Measurements from ENCODE around the gene DCAF8.

Gene DCAF8

GRCh38 chr1:160216301-160216700 is 46.0 kb downstream of the DCAF8 start:
- Histone ChIP-seq H3K9me3 (ENCODE audit: low read length) (no peaks in the 10 kb centered on the region), H3K4me1 (ENCODE audit: insufficient read depth, low read length, severe bottlenecking) (no peaks in the 10 kb centered on the region), H3K4me3 (ENCODE audit: low read depth, low read length, poor library complexity, severe bottlenecking) (no peak overlapping the region), H3K27ac (ENCODE audit: low read depth, low read length, poor library complexity, severe bottlenecking) (no peak overlapping the region), H2AFZ (ENCODE audit: low read length) (no peak overlapping the region), H3K4me2 (ENCODE audit: low read length) (no peak overlapping the region), H3K36me3 (ENCODE audit: insufficient read depth, low read length) (peaks cover 98% of the 10 kb centered on the region), H3F3A (ENCODE audit: insufficient read depth, low read length) (no peaks in the 10 kb centered on the region), H3K27me3 (ENCODE audit: insufficient read depth, low read length) (no peaks in the 10 kb centered on the region), H4K20me1 (ENCODE audit: insufficient read depth, low read length) (no peaks in the 10 kb centered on the region), H3K9ac (ENCODE audit: low read length) (no peak overlapping the region), H3K79me2 (ENCODE audit: insufficient read depth, low read length) (no peaks in the 10 kb centered on the region), H3K9me2 (ENCODE audit: low read depth, low read length) (no peaks in the 10 kb centered on the region)
- no peak for TF ChIP-seq EZH2 (IDR thresholded peaks at IDR 0.05; ENCODE audit: borderline replicate concordance, low read length)
- TF ChIP-seq CTCF (IDR thresholded peaks at IDR 0.05; ENCODE audit: low read length), result no peak

GRCh38 chr1:160214481-160215140 is 47.7 kb downstream of the DCAF8 start:
- Histone ChIP-seq H3K79me2 (ENCODE audit: insufficient read depth, low read length) (no peaks in the 10 kb centered on the region), H3K27ac (ENCODE audit: low read depth, low read length, poor library complexity, severe bottlenecking) (no peak overlapping the region), H3K4me1 (ENCODE audit: insufficient read depth, low read length, severe bottlenecking) (no peaks in the 10 kb centered on the region), H4K20me1 (ENCODE audit: insufficient read depth, low read length) (no peaks in the 10 kb centered on the region), H3F3A (ENCODE audit: insufficient read depth, low read length) (no peaks in the 10 kb centered on the region), H3K4me3 (ENCODE audit: low read depth, low read length, poor library complexity, severe bottlenecking) (no peak overlapping the region), H3K4me2 (ENCODE audit: low read length) (no peak overlapping the region), H3K27me3 (ENCODE audit: insufficient read depth, low read length) (no peaks in the 10 kb centered on the region), H3K9me2 (ENCODE audit: low read depth, low read length) (no peaks in the 10 kb centered on the region), H3K9me3 (ENCODE audit: low read length) (no peaks in the 10 kb centered on the region), H2AFZ (ENCODE audit: low read length) (no peak overlapping the region), H3K36me3 (ENCODE audit: insufficient read depth, low read length) (peaks cover 97% of the 10 kb centered on the region), H3K9ac (ENCODE audit: low read length) (no peak overlapping the region)
- TF ChIP-seq CTCF (IDR thresholded peaks at IDR 0.05; ENCODE audit: low read length), result no peak
- TF ChIP-seq EZH2 (IDR thresholded peaks at IDR 0.05; ENCODE audit: borderline replicate concordance, low read length), result no peak

- H2AFZ ChIP-seq (ENCODE audit: low read length), result no peak overlapping the region
- H3K4me1 ChIP-seq (ENCODE audit: insufficient read depth, low read length, severe bottlenecking), result peaks cover 7% of the 10 kb centered on the region
- H3K4me3 ChIP-seq (ENCODE audit: low read depth, low read length, poor library complexity, severe bottlenecking), result no peak overlapping the region
- peaks cover 76% of the 10 kb centered on the region for H3K36me3 ChIP-seq (ENCODE audit: insufficient read depth, low read length)
- H3K9me3 ChIP-seq (ENCODE audit: low read length), result no peaks in the 10 kb centered on the region
- H3F3A ChIP-seq (ENCODE audit: insufficient read depth, low read length), result no peaks in the 10 kb centered on the region
- H3K27ac ChIP-seq (ENCODE audit: low read depth, low read length, poor library complexity, severe bottlenecking), result no peak overlapping the region
- TF ChIP-seq EZH2 (IDR thresholded peaks at IDR 0.05; ENCODE audit: borderline replicate concordance, low read length) (no peak), CTCF (IDR thresholded peaks at IDR 0.05; ENCODE audit: low read length) (no peak)
- H3K4me2 ChIP-seq (ENCODE audit: low read length), result no peak overlapping the region
- H3K27me3 ChIP-seq (ENCODE audit: insufficient read depth, low read length), result no peaks in the 10 kb centered on the region
- no peaks in the 10 kb centered on the region for H3K79me2 ChIP-seq (ENCODE audit: insufficient read depth, low read length)
- H3K9ac ChIP-seq (ENCODE audit: low read length), result no peak overlapping the region
- no peaks in the 10 kb centered on the region for H4K20me1 ChIP-seq (ENCODE audit: insufficient read depth, low read length)
- H3K9me2 ChIP-seq (ENCODE audit: low read depth, low read length), result no peaks in the 10 kb centered on the region
Observed at GRCh38 chr1:160211046-160211790, 51.1 kb downstream of the DCAF8 start.
